PFSK-1 (cell line): ENCODE measurements around the gene ADARB1.

Experiments used
- POLR2AphosphoS5 ChIP-seq: IDR thresholded peaks from 2 replicates; pipeline ENCODE4 v1.6.1; 2012; ENCODE audit warnings: low read depth, mild to moderate bottlenecking, control low read depth, low read length, moderate library complexity
- SIN3A ChIP-seq: IDR thresholded peaks from 2 replicates; pipeline ENCODE4 v1.6.1; 2012; ENCODE audit warnings: mild to moderate bottlenecking, low read length, moderate library complexity, borderline replicate concordance; ENCODE audit not compliant: insufficient read depth
- TAF1 ChIP-seq: IDR thresholded peaks from 2 replicates; pipeline ENCODE4 v1.6.1; 2012; ENCODE audit warnings: low read length, control low read depth, borderline replicate concordance; ENCODE audit not compliant: insufficient read depth
- TF ChIP-seq, protein P1 (sequence below), 2 experiments: IDR thresholded peaks; 2 replicates each; pipeline versions ENCODE4 v1.6.1 to v1.8.0; 2011 to 2012; ENCODE audit warnings: low read depth in 2 of 2, low read length in 2 of 2, control low read depth in 1 of 2, inconsistent platforms in 1 of 2, mild to moderate bottlenecking in 1 of 2, moderate library complexity in 1 of 2; ENCODE audit not compliant: insufficient read depth in 1 of 2

DNA sequence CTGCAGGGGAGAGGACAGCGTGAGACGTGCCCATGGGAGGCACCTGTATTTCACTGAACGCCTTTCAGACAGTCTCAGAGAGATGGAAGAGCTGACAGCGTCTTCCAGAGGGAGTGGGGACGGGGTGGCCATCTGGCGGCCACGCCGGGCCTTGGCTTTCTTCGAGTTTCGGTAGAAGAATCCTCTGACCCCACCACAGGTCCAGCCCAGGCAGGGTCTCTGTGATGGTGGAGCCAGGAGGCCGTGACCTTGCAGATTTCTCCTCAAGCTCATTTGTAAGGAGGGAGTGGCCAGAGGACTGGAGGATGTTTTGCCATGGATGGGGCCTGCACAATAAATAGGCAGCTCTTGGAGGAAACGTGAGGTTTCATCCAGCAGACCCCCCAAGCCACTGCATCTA, 47.6 kb upstream of the ADARB1 start:
- TF ChIP-seq TAF1 (no peak), POLR2AphosphoS5 (no peak), SIN3A (no peak)
- TF ChIP-seq, protein P1, sequence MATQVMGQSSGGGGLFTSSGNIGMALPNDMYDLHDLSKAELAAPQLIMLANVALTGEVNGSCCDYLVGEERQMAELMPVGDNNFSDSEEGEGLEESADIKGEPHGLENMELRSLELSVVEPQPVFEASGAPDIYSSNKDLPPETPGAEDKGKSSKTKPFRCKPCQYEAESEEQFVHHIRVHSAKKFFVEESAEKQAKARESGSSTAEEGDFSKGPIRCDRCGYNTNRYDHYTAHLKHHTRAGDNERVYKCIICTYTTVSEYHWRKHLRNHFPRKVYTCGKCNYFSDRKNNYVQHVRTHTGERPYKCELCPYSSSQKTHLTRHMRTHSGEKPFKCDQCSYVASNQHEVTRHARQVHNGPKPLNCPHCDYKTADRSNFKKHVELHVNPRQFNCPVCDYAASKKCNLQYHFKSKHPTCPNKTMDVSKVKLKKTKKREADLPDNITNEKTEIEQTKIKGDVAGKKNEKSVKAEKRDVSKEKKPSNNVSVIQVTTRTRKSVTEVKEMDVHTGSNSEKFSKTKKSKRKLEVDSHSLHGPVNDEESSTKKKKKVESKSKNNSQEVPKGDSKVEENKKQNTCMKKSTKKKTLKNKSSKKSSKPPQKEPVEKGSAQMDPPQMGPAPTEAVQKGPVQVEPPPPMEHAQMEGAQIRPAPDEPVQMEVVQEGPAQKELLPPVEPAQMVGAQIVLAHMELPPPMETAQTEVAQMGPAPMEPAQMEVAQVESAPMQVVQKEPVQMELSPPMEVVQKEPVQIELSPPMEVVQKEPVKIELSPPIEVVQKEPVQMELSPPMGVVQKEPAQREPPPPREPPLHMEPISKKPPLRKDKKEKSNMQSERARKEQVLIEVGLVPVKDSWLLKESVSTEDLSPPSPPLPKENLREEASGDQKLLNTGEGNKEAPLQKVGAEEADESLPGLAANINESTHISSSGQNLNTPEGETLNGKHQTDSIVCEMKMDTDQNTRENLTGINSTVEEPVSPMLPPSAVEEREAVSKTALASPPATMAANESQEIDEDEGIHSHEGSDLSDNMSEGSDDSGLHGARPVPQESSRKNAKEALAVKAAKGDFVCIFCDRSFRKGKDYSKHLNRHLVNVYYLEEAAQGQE (IDR thresholded peaks at IDR 0.05; ENCODE audit: insufficient read depth in 1 of 2, low read depth in 2 of 2, low read length in 2 of 2) = no peak
